Prostate gland (tissue), 2 donors: ENCODE measurements around the gene PDGFD. TPM values are rescaled to one million over a fixed set of nuclear protein-coding genes. Genes with fewer than 3 reads are reported as not detected.

Experiments
- DNase-seq: peaks from one replicate; pipeline ENCODE4 v3.0.0-alpha.2; 2019; ENCODE audit warnings: low spot score
- H3K27ac ChIP-seq, 2 donors: fragments of 200-600 bp; sonication (generic); 2 replicates each; pipeline ENCODE4 v1.5.1; 2017 to 2019
- H3K27me3 ChIP-seq: fragments of 200-600 bp; sonication (generic); replicated peaks from 2 replicates; pipeline ENCODE4 v1.5.1; 2019; ENCODE audit not compliant: insufficient read depth
- H3K36me3 ChIP-seq, 2 donors: fragments of 200-600 bp; sonication (generic); 1 replicate in 1 of 2; 2 replicates in 1 of 2; pipeline versions ENCODE4 v1.5.1 to v1.8.1; 2017 to 2019
- H3K4me1 ChIP-seq: fragments of 200-600 bp; sonication (generic); replicated peaks from 2 replicates; pipeline ENCODE4 v1.5.1; 2019
- H3K4me3 ChIP-seq, 2 donors: fragments of 200-600 bp; sonication (generic); 2 replicates each; pipeline ENCODE4 v1.5.1; 2017 to 2019
- H3K9me3 ChIP-seq: fragments of 200-600 bp; sonication (generic); 2 replicates; pipeline ENCODE4 v1.5.1; 2017
- CTCF ChIP-seq, 4 experiments: fragments of 200-600 bp in 2 of 4; fragments of 450-650 bp in 2 of 4; sonication (generic) in 2 of 4; IDR thresholded peaks; 1 replicate in 3 of 4; 2 replicates in 1 of 4; pipeline ENCODE4 v1.5.1; 2016 to 2019; ENCODE audit warnings: antibody characterized with exemption in 4 of 4, mild to moderate bottlenecking in 2 of 4, moderate library complexity in 2 of 4
- POLR2A ChIP-seq: fragments of 450-650 bp; IDR thresholded peaks from one replicate; pipeline ENCODE4 v1.6.1; 2016; ENCODE audit warnings: antibody characterized with exemption, mild to moderate bottlenecking
- POLR2AphosphoS5 ChIP-seq: sonication (generic); formaldehyde crosslinking; IDR thresholded peaks from one replicate; pipeline ENCODE4 v1.6.1; 2017; ENCODE audit warnings: antibody characterized with exemption
- WGBS: methylation state at CpG from one replicate; pipeline ENCODE4 v1.1.5; 2018; 5-methylcytosine and 5-hydroxymethylcytosine counted together
- intact Hi-C: fragments of 100-400 bp; cut with DNase I; formaldehyde crosslinking; loops from one replicate; pipeline ENCODE4 v1.14.2; 2022
- total RNA-seq, 2 donors: library from RNA; depleted of rRNA; stranded (reverse); fragments of >200 nt; gene quantifications; one replicate each; pipeline ENCODE4 v1.1.0, GENCODE V29; 2016

PDGFD gene
- total RNA-seq, 2 donors from 2014 or later = 12.6 to 19.4 TPM

- no peak for DNase-seq
- intact Hi-C loops = loop anchor here (5.0 kb wide), 1 partner anchor 472 kb away; no protein-coding TSS in a partner anchor
- H3K27ac ChIP-seq = no peak overlapping the region
Measured at GRCh38 chr11:104154296-104154695, 9.7 kb downstream of the PDGFD start.

GRCh38 chr11:104152941-104153505, 10.9 kb downstream of the PDGFD start:
- DNase-seq = no peak
- TF ChIP-seq CTCF (IDR thresholded peaks at IDR 0.05) (no peak), POLR2A (no peak), POLR2AphosphoS5 (no peak)
- H3K4me3 ChIP-seq = no peak overlapping the region
- H3K4me1 ChIP-seq = no peaks in the 10 kb centered on the region
- intact Hi-C loops = loop anchor here (5.0 kb wide), 1 partner anchor 471 kb away; no protein-coding TSS in a partner anchor
- no peak overlapping the region for H3K27ac ChIP-seq
- no peaks in the 10 kb centered on the region for H3K9me3 ChIP-seq
- no peaks in the 10 kb centered on the region for H3K36me3 ChIP-seq
- no peaks in the 10 kb centered on the region for H3K27me3 ChIP-seq

More at GRCh38 chr11:104154296-104154695, 9.7 kb downstream of the PDGFD start:
- Histone ChIP-seq H3K36me3 (no peaks in the 10 kb centered on the region), H3K4me1 (no peaks in the 10 kb centered on the region), H3K27me3 (no peaks in the 10 kb centered on the region), H3K4me3 (no peak overlapping the region), H3K9me3 (no peaks in the 10 kb centered on the region)
- 41% methylated on average over 7 of the region's 7 CpGs for WGBS
- TF ChIP-seq POLR2A = no peak
- TF ChIP-seq CTCF (IDR thresholded peaks at IDR 0.05) = no peak
- TF ChIP-seq POLR2AphosphoS5 = no peak

- Histone ChIP-seq H3K4me3 (no peak overlapping the region), H3K9me3 (no peaks in the 10 kb centered on the region), H3K36me3 (no peaks in the 10 kb centered on the region), H3K27me3 (no peaks in the 10 kb centered on the region), H3K4me1 (no peaks in the 10 kb centered on the region), H3K27ac (no peak overlapping the region)
- no peak for DNase-seq
- WGBS = 93% methylated on average over 8 of the region's 8 CpGs
- intact Hi-C loops = loop anchor here (5.0 kb wide), 1 partner anchor 469 kb away; no protein-coding TSS in a partner anchor
- TF ChIP-seq CTCF (IDR thresholded peaks at IDR 0.05) = peak in 2 of 4 experiments; percentile 19 to 22
- no peak for TF ChIP-seq POLR2A
- no peak for TF ChIP-seq POLR2AphosphoS5
Measured at GRCh38 chr11:104151404-104152204, 12.3 kb downstream of the PDGFD start.

GRCh38 chr11:104148706-104149105, 15.2 kb downstream of the PDGFD start:
- intact Hi-C loops = no loop called here
- DNase-seq = no peak
- 71% methylated on average over 2 of the region's 2 CpGs for WGBS
- no peaks in the 10 kb centered on the region for H3K9me3 ChIP-seq
- TF ChIP-seq CTCF (IDR thresholded peaks at IDR 0.05) (no peak), POLR2A (no peak), POLR2AphosphoS5 (no peak)
- H3K27me3 ChIP-seq = no peaks in the 10 kb centered on the region
- no peaks in the 10 kb centered on the region for H3K36me3 ChIP-seq
- H3K4me1 ChIP-seq = no peaks in the 10 kb centered on the region
- no peak overlapping the region for H3K27ac ChIP-seq
- H3K4me3 ChIP-seq = no peak overlapping the region
